ENCODE measurements around the gene TRAPPC13.
"Not testable (repeated sequence)": the region's sequence is repeated elsewhere in the genome, so short reads cannot be mapped to it uniquely, and the experiment has no call there.

The TRAPPC13 gene, protein sequence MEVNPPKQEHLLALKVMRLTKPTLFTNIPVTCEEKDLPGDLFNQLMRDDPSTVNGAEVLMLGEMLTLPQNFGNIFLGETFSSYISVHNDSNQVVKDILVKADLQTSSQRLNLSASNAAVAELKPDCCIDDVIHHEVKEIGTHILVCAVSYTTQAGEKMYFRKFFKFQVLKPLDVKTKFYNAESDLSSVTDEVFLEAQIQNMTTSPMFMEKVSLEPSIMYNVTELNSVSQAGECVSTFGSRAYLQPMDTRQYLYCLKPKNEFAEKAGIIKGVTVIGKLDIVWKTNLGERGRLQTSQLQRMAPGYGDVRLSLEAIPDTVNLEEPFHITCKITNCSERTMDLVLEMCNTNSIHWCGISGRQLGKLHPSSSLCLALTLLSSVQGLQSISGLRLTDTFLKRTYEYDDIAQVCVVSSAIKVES

DNA sequence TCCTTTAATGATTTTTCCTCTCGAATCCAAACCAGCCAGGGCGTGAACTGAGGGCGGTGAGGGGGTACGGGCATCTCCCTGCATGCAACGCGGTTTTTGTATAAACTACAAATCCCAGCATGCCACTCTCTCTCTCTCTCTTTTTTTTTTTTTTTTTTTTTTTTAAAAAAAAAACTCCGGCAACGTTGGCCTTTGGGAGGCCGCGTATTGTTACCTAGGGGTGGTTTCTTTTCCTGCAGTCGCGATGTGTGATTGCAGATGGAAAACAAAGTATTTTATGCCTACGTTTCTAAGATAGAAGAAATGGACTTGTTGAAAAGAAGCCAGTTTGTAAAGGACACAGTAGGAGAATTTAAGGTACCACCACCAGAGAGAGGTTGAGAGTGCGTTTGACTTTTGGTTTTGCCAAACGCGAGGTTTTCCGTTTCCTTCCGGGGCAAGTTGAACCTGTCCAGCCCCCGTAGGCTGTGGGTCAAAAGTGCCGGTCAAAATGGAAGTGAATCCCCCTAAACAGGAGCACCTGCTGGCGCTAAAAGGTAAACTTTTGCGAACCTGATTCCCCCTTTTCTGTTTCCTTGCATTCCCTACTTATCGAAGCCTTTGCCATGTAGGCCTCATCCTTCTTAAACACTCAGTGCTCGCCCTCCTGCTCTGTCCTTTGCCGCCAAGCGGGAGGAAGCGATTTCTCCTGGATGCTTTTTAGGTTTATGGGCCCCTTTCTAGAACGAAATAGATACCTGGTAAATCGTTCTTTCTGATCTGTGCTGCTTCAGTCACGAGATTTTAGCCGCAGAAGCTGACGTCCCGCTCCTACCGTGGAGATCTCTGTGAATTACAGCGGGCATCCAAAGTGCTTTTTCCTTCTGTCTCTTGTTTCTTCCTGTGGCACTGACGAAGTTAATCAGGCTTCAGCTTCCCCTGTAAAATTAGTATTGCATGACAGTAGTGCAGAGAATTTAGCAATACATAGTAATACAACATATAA, at the start of gene TRAPPC13, which contains the start of gene SHLD3:
TSS of gene TRAPPC13 (plus strand) at position 457 of the 985 bp plus-strand sequence. CDS start at position 491, 34 bp downstream.
TSS of gene SHLD3 (plus strand) at position 457 of the 985 bp plus-strand sequence. CDS start 4,561 bp downstream, outside the sequence.
- peak; percentile 94 for DNase-seq (ENCODE audit: low spot score)

DNA sequence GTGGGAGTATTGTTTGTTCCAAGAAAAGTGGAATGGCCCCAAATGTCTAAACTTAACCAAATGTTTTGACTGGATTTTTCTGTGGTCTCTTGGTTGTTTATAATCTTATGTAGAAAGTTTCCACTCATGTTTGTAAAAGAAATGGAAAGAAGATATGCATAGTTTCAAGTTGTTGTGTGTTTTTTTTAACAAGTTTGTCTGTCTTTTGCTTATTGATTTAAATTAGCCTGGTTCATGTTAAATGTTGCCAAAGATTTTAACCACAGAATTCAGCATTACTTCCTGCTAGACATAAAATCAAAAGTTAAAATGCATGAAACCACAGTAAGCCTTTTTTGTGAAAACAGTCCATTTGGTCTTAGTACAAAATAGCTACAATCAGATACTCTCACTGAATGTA, 47.7 kb upstream of the TRAPPC13 start:
- no peak for DNase-seq (ENCODE audit: low spot score)

DNA sequence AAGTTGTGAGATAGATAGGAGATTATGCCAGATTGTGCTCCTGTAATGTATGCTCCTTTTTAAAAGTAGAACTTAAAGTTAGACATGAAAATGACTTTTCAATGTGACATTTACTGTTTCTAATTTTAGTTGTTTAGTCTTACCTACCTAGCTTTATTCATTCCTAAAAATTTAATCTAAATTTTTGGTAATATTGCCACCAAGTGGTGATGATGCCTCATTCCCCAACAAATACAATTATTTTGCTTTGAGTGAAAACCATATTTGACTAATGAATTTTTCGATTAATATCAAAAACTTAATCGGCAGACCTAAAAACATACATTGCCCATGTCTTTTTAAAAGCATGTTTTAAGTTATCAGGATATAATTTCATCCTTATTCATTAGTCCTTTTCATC, 36.1 kb upstream of the TRAPPC13 start:
- no peak for DNase-seq (ENCODE audit: low spot score)

DNA sequence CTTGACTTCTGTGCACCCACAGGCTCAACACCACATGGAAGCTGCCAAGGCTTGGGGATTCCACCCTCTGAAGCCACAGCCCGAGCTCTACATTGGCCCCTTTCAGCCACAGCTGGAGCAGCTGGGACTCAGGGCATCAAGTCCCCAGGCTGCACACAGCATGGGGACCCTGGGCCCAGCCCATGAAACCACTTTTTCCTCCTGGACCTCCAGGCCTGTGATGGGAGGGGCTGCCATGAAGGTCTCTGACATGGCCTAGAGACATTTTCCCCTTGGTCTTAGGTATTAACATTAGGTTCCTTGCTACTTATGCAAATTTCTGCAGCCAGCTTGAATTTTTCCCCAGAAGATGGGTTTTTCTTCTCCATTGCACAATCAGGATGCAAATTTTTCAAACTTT, 23.1 kb upstream of the TRAPPC13 start:
- not testable (repeated sequence) for DNase-seq (ENCODE audit: low spot score)

DNA sequence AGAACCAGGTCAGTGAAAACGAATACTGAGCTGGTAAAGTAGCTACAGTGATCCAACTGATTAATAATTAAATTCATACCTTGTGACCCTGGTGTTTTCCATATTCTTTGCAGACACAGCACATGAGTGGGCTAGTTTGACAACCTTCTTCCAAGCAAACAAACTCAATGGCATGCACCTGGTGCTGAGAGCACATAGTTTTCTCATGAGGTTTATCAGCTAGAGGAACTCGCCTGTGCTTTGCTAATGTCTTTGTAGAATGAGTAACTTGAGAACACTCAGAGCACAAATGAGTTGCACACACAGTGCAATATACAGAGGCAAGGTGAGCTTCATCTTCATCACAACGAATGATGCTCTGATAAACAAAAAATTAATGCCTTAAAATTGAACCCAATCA, 13.3 kb upstream of the TRAPPC13 start:
- DNase-seq (ENCODE audit: low spot score): no peak

DNA sequence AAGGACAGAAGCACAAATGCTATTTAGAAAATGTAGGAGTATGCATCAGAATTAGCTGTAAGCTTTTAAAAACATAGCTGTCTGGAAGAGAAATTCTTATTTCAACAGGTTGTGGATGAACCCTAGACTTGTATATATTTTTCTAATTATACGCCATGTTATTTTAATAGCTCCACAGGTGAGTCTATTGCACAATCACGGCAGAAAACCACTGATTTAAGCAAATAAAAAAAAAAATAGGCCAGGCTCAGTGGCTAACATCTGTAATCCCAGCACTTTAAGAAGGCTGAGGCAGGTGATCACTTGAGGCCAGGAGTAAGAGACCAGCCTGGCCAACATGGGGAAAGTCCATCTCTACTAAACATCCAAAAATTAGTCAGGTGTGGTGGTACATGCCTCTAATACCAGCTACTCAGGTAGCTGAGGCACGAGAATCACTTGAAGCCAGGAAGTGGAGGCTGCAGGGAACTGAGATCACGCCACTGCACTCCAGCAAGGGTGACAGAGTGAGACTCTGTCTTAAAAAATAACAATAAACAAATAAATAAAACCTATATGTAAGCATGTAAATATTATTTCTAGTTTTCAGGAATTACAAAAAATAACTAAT, 12.4 kb upstream of the TRAPPC13 start:
- DNase-seq (ENCODE audit: low spot score): no peak

DNA sequence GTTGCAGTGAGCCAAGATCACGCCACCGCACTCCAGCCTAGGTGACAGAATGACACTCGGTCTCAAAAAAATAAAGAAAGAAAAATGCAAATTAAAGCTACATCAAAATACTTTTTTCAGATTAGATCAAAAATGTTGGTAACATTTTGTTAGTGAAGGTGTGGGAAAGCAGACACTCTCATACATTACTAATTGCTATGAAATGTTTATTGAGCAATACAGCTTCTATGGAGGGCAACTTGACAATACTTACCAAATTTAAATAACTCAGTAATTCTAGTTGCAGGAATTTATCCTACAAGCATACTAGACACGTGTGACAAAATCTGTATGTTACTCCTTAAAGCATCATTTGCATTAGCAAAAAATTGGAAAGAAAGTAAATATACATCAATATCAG, 4.8 kb upstream of the TRAPPC13 start:
- DNase-seq (ENCODE audit: low spot score): no peak

DNA sequence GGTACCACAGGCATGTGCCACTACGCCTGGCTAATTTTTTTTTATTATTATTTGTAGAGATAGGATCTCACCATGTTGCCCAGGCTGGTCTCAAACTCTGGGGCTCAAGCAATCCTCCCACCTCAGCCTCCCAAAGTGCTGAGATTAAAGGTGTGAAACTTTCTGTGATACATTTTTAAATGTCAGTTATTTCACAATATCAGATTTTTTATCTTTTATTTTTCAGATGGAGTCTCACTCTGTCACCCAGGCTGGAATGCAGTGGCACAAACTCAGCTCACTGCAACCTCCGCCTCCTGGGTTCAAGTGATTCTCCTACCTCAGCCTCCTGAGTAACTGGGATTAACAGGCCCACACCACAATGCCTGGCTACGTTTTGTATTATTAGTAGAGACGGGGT, 2.9 kb upstream of the TRAPPC13 start:
- not testable (repeated sequence) for DNase-seq (ENCODE audit: low spot score)

DNA sequence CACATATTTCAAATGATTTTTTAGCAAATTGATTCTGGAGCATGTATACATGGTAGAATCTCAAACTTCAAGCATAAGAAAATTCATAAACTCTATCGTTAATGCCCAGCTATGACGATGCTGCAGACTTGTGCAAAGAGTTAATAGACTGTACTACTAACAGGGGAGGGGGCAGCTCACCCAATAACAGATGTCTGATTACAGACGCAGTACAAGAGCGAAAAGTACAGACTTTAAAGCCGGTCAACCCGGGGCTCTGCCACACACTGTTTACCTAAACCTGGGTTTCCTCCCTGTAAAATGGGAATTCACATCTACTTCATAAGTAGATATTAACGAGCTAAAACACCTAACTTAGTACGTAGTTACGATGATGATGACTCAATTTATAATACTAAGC, 1.3 kb upstream of the TRAPPC13 start:
- DNase-seq (ENCODE audit: low spot score): no peak

DNA sequence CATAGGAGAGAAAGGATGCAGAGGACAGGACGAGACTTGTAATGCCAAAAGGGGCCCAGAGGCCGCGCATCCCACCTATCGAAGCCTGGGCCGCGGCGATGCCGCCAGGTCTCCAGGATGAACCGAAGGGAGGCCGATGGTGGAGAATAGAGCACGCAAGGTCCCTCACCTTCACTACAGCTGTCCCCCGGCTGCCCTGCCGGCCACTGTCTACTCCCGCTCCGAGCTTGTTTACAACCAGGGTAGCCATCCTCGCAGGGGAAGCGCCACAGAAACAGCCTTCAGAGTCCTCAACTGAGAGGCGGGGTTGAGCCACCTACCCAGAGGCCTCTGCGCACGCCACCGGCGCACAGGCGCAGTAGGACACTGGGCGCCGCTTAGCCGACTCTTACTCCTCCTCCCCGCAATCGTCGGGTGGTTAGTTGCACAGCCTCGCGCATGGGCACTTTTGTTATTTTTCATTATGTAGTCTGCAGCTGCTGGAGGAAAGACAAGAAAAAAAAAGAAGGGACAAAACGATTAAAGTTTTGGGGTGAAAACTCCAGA, 729 bp upstream of the TRAPPC13 start, which contains the start of gene TRIM23:
TSS of gene TRIM23 (minus strand) at position 309 of the 546 bp plus-strand sequence. CDS start at position 250, 59 bp downstream.
- DNase-seq (ENCODE audit: low spot score): peak; percentile 94

DNA sequence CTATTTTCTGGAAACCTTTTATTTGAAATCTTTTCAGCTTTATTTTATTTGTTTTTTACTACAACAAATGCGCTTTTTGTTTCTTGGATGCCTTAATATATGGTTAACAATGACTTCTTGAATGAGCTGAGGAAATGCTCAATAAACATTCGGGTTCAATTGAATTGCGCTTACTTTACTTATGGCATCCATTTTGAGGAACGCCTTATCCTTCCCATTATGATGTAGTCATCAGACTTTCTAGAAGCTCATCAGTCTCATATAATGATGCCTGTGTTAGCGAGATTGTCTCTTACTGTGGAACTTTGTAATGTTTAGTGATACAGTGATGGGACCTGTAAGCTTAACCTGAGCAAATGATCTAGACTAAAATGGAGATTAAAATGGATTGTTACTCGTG, 916 bp downstream of the TRAPPC13 start:
- no peak for DNase-seq (ENCODE audit: low spot score)

DNA sequence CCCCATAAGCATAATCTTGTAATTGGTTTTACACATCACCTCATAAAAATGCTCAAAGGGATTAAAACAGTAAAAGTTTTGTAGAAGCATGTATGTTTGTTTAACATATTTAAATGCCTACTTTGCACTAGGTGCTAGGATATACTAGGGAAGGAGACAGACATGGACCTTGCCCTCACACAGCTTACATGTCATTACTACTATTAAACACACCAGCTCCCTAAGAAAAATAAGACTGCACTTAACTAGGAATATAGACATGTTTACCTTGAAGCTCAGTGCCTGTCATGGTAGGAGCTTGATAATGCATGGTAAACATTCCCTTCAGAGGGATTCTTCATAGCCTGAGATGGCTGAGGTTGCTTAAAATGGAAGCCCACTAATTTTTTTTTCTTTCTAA, 6.2 kb downstream of the TRAPPC13 start:
- no peak for DNase-seq (ENCODE audit: low spot score)

DNA sequence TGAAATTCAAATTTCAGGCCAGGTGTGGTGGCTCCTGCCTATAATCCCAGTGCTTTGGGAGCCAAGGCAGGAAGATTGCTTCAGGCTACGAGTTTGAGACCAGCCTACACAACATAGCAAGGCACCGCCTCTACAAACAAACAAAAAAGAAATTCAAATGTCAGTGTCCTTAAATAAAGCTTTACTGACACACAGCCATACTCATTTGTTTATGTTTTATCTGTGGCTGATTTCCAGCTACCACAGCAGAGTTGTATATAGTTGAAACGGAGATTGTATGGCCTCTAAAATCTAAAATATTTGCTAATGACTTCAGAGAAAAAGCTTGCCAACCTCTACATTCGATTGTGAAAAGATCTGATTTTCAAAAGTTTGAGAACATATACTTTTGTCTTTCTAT, 15.4 kb downstream of the TRAPPC13 start:
- DNase-seq (ENCODE audit: low spot score): no peak

DNA sequence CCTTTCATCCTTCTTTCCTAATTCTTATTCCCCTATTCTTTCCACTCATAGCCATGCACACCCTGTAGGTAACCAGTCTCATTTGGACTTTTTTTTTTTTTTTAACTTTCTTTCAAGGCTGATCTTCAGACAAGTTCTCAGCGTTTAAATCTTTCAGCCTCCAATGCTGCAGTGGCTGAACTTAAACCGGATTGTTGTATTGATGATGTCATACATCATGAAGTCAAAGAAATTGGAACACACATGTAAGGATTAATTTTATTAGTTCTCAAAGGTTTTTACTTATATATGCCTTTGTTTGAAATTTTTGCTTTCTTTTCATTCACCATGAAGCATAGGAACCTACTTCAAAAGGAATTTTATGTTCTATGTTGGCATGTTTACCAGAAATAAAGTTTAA, 22.1 kb downstream of the TRAPPC13 start:
- DNase-seq (ENCODE audit: low spot score): no peak

DNA sequence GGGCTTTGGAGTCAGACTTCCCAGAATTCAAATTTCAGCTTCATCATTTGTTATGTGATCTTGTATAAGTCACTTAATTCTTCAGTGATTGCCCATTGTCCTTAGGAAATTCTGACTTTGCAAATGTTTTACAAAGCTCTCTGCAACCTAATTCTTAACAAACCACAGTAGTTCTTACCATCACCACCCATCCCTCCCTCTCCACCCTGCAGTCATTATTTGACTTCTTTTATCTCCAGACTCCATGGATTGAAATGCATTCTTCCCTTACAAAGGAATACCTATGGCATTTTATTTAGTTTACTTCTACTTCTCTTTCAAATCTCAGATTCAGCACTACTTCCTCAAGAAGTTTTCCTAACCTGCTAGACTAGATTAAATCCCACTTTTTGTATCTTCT, 23.1 kb downstream of the TRAPPC13 start:
- no peak for DNase-seq (ENCODE audit: low spot score)

DNA sequence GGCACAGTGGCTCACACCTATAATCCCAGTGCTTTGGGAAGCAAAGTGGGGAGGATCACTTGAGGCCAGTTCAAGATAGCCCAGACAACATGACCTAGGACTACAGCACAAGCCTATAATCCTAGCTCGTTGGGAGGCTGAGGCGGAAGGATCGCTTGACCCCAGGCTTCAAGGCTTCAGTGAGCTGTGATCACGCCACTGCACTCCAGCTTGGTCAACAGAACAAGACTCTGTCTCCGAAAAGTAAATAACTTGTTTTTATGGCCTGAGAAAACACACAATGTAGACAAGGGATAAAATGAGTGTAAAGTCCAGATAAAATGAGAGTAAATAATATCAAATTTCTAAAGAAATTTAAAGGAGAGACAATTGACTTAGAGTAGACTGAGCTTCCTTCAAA, 26.3 kb downstream of the TRAPPC13 start:
- DNase-seq (ENCODE audit: low spot score): no peak

DNA sequence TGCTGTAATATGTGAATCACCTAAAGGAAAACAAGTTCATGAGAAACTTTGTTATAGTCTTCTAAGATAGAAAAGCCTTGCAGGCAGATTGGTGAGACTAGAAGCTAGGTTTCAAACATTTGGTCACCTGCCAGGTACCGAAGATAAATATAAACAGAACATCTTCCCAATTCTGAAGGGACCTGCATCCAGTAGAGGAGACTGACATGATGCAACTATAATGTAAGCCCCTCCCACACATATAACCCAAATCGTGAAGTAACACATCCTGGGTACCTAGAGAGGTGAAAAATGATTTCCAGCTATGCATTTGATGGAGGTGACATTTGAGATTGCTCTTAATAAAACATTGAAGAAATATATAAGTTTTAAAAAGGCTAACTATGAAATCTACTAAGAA, 29.9 kb downstream of the TRAPPC13 start:
- DNase-seq (ENCODE audit: low spot score): no peak

DNA sequence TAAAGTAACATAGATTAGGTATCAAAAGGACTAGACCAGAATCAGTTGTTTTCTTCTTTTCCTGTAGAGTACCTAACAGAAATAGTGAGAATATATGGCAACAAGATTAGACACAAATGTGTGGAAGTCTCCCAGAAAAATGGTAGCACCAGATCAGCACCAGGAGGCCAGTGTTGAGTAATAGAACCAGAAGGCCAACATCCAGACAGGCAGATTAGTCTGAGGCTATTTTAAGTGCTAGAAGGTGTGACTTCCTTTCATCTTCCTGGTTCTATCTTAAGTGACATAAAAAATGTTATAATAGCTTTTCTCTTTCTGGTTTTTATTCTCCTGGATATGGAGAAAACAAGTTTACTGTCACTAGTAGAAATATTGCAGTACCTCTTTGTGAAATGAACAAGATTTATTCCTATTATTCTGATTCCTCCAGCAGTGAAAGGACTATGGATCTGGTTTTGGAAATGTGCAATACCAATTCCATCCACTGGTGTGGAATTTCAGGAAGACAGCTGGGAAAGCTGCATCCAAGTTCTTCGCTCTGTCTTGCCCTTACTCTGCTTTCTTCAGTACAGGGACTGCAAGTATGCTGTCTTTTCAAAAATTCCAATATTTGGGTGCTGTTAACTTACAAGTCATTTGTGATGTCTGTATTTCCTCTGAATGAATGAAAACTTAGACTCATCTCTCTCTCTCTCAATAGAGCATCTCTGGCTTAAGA, 39.1 kb downstream of the TRAPPC13 start:
- DNase-seq (ENCODE audit: low spot score): no peak

DNA sequence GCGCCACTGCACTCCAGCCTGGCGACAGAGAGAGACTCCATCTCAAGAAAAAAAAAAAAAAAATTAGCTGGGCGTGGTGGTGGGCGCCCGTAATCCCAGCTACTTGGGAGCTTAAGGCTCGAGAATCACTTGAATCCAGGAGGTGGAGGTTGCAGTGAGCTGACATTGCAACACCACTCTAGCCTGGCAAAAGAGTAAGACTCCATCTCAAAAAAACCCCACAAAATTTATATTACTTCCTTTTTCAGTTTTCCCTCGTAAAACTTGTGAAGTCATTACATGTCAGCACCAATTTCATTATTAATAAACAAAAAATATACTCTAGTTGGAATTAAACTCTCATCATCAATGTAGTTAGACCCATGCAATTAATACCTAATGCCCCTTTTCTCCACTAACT, 43.9 kb downstream of the TRAPPC13 start:
- no peak for DNase-seq (ENCODE audit: low spot score)

DNA sequence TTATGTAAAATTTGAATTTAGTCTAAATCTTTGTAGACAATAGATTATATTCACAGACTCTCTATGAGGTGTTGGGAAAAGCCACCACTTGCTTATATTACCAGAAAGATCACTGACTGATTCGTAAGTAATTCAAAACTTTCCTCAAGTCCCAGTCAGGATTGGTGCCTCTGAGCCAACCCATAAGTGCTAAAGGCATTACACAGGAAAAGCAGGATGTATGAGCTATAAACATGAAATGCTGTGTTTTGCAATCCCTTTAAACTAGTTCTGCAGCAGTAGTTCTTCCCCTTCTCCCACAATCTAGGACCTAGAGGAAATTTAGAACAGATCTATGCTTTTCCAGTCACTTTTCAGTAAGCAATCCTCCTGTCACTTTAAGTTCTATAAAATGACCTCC, 48.0 kb downstream of the TRAPPC13 start:
- no peak for DNase-seq (ENCODE audit: low spot score)

DNA sequence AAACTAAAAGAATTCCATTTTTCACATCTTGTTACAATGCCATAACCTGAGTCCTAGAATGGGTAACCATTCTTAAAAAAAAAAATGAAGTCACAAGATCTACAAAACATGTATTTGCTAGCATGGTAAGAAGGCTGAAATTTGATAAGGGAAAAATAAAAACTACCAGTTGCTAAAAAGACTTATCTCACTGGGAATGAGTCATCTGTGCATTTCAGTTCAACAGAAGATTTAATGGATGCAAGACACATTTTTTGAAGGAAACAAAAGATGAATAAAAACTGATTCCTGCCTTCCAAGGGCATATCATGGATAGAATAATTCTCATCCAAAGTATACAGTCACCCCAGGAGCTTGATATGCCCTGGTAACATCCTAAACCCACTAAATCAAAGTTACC, 49.9 kb downstream of the TRAPPC13 start:
- no peak for DNase-seq (ENCODE audit: low spot score)

All from hematopoietic multipotent progenitor cell treated with erythropoietin and hydrocortisone succinate and interleukin-3 and kit ligand, for 15 days (in vitro differentiated cells).